ENCODE data around the gene ZNF503. TPM values are rescaled to one million over a fixed set of nuclear protein-coding genes. Genes with fewer than 3 reads are reported as not detected.

Gene ZNF503
- total RNA-seq, 1 donor, result 7.8 TPM

DNA sequence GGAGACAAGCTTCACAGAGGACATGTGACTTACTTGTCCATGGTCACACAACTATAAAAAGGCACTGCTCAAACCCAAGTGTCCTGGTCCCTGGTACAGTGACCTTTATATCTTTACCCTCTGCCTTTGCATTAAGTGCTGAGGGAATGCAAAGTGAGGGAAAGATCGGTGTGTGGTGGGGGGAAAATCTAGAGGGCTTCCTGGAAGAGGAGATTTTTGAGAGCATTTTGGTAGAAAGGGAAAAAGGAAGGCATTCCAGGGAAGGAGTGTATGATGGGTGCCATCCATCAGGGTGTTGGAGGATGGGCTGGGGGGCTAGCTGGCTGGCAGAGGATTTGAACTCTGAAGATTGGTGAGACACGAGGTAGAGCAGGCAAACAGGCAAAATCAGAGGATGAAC lies 9.3 kb downstream of the ZNF503 start:
- DNase-seq (ENCODE audit: low read depth), result no peak
- TF ChIP-seq, protein P1, sequence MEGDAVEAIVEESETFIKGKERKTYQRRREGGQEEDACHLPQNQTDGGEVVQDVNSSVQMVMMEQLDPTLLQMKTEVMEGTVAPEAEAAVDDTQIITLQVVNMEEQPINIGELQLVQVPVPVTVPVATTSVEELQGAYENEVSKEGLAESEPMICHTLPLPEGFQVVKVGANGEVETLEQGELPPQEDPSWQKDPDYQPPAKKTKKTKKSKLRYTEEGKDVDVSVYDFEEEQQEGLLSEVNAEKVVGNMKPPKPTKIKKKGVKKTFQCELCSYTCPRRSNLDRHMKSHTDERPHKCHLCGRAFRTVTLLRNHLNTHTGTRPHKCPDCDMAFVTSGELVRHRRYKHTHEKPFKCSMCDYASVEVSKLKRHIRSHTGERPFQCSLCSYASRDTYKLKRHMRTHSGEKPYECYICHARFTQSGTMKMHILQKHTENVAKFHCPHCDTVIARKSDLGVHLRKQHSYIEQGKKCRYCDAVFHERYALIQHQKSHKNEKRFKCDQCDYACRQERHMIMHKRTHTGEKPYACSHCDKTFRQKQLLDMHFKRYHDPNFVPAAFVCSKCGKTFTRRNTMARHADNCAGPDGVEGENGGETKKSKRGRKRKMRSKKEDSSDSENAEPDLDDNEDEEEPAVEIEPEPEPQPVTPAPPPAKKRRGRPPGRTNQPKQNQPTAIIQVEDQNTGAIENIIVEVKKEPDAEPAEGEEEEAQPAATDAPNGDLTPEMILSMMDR (IDR thresholded peaks at IDR 0.05; ENCODE audit: insufficient read depth, low read depth, low read length), result no peak
- no peak overlapping the region for H3K4me3 ChIP-seq (ENCODE audit: low read depth, low read length)

DNA sequence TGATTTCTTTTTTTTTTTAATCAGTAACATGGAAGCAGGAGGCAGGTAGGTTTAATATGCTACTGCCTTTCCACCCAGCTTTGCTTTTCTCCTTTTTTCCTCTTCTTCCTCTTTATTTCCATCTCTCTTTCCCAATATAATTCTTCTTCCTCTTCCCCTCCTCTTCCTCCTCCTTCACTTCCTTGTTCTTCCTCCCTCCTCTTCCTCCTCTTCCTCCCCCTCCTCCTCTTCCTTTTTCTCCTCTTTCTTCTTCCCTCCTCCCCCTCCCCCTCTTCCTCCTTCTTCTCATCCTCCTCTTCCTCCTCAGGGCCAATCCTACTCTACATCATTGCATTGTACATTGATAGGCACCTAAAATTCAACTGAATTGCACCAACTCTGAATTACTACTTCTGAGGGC lies 11.4 kb downstream of the ZNF503 start:
- no peak overlapping the region for H3K4me3 ChIP-seq (ENCODE audit: low read depth, low read length)
- TF ChIP-seq, protein P1 (IDR thresholded peaks at IDR 0.05; ENCODE audit: insufficient read depth, low read depth, low read length), result no peak
- no peak for DNase-seq (ENCODE audit: low read depth)

DNA sequence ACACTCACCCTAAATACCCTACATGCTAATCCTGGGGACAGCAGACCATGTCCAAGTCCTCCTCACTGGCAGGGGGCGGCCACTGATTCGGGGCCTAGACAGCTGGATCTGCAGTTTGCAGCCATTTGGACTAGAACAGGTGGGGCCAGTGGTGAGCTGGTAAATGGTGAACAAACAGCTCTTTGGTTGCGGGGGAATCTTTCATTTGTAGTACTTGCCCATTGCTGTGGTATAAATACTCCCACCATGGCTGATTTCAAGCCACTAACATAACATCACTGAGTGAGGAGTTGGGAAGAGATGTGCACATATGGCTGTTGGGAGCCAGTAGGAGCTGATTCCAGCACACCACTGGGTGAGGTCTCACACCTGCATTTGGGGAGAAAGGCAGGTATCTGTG lies 13.5 kb downstream of the ZNF503 start:
- TF ChIP-seq, protein P1 (IDR thresholded peaks at IDR 0.05; ENCODE audit: insufficient read depth, low read depth, low read length), result no peak
- no peak overlapping the region for H3K4me3 ChIP-seq (ENCODE audit: low read depth, low read length)
- no peak for DNase-seq (ENCODE audit: low read depth)

GRCh38 chr10:75386128-75386527 lies 15.4 kb downstream of the ZNF503 start:
- DNase-seq (ENCODE audit: low read depth), result no peak
- TF ChIP-seq, protein P1 (IDR thresholded peaks at IDR 0.05; ENCODE audit: insufficient read depth, low read depth, low read length), result no peak
- no peak overlapping the region for H3K4me3 ChIP-seq (ENCODE audit: low read depth, low read length)

- no peak for DNase-seq (ENCODE audit: low read depth)
- TF ChIP-seq, protein P1 (IDR thresholded peaks at IDR 0.05; ENCODE audit: insufficient read depth, low read depth, low read length), result no peak
- no peak overlapping the region for H3K4me3 ChIP-seq (ENCODE audit: low read depth, low read length)
Observed at GRCh38 chr10:75379817-75380216, 21.7 kb downstream of the ZNF503 start.

DNA sequence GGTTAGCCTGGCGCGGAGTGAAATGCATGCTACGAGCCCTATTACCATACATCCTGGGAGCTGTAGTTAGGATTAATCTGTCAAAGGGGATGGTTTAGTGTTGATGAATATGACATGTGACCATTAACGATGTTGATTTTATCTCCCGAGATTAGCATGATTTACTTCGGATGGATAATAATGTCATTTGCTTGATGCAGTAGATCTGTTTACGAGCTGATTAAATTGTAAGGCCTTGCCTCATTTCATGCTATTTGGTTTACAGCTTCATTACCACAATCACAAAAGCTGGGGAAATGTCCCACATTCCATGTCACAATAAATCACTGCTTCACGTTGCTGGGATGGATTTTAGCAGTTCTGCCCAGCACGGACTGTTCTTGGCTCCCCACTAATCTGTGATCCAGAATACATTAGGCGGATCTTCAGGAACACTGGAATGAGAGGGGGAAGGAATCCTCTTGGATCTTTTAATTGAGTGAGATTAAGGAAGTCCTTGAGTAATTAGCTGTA lies 22.3 kb downstream of the ZNF503 start:
- DNase-seq (ENCODE audit: low read depth), result peak; percentile 64
- TF ChIP-seq, protein P1 (IDR thresholded peaks at IDR 0.05; ENCODE audit: insufficient read depth, low read depth, low read length), result no peak
- no peak overlapping the region for H3K4me3 ChIP-seq (ENCODE audit: low read depth, low read length)

DNA sequence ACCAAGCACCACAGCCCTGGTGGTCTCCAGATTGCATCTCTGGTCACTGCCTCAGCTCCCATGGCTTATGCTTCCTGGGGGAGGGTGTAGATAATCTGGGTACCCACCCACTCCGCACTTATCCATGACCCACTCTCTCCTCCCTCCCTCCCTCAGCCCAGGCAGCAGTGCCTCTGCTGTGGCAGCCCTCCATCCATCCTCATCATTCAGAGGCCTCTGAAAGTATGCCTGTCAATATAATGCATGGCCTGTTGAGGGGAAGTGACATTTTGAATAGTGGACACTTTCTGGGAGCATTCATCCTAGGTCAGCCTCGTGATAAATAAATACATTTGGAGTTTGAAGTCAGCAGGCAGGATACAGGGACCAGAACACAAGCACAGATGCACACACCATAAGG lies 23.2 kb downstream of the ZNF503 start:
- TF ChIP-seq, protein P1 (IDR thresholded peaks at IDR 0.05; ENCODE audit: insufficient read depth, low read depth, low read length), result no peak
- DNase-seq (ENCODE audit: low read depth), result no peak
- H3K4me3 ChIP-seq (ENCODE audit: low read depth, low read length), result no peak overlapping the region

Data from fibroblast of villous mesenchyme (primary cell).